NCI-H446 treated with DMSO at 0.1 percent for 48 hours (cell line): ENCODE results near the gene WDSUB1.

Experiments
- DNase-seq: peaks from one replicate; lab custom pipeline; 2025; lab: John Stamatoyannopoulos, UW

The WDSUB1 gene

GRCh38 chr2:159265171-159265576 is 21.3 kb downstream of the WDSUB1 start:
- DNase-seq = no peak

DNA sequence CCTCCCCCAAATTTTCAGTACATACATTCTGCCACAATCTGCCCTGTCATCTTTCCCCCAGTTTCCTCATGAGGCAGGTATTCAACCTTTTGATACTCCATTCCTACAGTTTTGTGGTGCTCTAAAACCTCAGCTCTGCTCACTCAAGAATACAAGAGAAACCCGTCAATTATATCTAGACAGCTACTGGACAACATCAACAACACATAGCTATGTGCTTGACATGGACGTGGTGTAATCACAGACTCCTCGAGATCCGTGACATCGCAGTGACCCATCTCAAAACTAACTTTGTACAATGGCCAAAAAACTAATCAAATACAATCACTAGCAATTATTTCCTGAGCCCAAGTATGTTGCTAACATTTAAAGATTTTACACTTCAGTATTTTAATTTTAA is 23.6 kb downstream of the WDSUB1 start:
- no peak for DNase-seq

DNA sequence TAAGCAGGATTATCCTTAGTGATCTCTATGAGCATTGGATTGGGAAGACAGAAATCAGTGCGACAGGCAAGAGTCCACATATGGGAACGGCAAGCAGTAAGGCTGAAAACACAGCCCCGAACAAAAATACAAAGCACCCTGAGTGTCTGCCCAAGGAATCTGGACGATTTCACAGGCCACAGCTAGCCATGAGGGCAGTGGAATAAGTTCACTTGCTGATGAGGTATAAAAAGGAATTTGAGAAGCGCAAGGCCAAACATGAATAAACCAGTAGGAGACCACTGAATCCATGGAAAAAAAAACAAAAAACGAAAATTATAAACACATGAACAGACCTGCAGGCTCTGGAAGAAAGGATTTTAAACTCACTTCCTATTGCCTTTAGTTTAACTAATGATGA is 24.3 kb downstream of the WDSUB1 start:
- DNase-seq = no peak

DNA sequence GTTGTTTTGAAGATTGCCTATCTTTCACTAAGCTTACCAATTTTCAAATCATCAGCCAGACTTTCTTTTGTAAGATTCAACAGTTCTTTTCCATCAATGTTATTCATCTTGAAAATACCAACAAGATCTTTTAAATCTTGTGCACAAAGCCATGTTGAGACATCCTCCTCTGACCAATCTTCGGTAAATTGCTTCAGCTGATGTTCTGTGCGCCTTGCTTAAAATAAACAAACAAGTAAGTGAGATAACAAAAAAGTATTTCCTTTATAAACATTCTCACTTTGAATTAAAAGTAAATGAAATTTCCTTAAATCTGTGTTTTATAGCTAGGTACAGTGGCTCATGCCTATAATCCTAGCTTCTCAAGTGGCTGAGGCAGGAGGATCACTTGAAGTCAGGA is 30.3 kb downstream of the WDSUB1 start:
- no peak for DNase-seq

DNA sequence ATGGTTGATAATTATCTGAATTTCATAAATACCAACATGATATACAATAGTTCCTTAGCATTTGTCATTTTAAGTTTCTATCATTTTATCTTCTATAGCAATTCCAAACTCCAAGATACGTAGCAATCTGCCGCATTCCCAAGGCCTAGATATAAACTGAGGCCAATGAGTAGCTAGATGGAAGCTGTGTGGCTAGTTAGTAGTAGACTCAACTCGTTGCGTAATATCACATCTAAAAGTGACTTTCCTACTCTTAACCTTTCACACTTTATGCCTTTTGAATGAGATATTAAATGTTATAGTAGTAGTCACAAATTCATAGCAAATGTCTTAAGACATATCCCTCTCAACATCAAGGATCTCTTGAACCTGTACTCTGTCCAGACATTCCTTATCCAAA is 33.6 kb downstream of the WDSUB1 start:
- DNase-seq = no peak

- DNase-seq = no peak
Observed at GRCh38 chr2:159251296-159252173, 35.0 kb downstream of the WDSUB1 start.

DNA sequence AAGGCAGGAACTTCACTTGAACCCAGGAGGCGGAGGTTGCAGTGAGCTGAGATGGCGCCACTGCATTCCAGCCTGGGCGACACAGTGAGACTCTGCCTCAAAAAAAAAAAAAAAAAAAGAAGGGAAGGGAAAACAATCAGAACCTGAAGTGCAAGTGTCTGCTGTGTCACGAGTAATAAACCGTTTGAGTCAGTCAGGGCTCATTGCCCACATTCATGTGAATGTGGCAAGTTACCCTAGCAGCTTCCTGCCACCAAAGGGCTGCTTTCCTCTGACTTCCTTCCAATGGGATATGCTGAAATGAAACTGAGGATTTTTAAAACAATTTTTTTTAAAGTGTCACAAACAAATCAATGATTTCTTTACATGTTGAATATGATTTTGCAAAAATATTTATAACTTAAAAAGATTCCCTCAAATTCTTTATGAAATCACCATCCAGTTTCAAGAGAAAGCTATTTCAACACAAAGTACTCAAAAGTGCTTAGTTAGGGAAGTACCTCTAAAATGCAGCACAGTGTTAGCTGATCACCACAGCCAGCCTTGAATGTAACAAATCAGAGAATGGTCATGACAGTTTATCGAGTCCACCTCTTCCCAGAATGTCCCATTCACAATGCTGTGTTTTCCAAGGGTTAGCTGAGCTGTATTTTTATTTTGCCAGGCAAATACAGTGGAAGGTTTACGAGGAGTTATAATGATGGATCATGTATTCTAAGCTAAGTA is 36.4 kb downstream of the WDSUB1 start:
- no peak for DNase-seq

DNA sequence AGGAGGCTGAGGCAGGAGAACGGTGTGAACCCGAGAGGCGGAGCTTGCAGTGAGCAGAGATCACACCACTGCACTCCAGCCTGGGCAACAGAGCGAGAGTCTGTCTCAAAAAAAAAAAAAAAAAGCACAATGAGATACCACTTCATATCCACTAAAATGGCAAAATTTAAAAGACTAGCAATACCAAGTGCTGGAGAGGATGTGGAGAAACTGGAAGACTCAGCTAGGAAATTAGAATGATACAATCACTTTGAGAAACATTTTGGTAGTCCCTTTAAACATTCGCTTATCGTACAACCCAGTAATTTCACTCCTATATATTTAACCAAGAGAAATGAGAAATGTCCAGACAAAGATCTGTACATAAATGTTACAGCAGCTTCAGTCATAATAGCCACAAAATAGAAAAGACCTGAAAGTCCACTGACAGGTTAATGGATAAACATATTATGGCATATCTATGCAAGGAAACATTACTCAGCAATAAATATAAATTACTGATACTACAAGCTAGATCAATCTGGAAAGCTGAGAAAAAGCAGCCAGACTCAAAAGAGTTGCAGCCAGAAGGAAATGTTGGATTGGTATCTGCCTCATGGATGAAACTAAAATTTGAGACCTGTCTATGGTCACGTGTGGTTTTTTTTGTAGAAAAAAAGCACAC is 40.0 kb downstream of the WDSUB1 start:
- DNase-seq = no peak

- DNase-seq = no peak
Observed at GRCh38 chr2:159243529-159243928, 43.0 kb downstream of the WDSUB1 start.

- no peak for DNase-seq
Observed at GRCh38 chr2:159234868-159235267, 51.6 kb downstream of the WDSUB1 start.

- DNase-seq = no peak
Observed at GRCh38 chr2:159232456-159233170, 53.9 kb downstream of the WDSUB1 start.

DNA sequence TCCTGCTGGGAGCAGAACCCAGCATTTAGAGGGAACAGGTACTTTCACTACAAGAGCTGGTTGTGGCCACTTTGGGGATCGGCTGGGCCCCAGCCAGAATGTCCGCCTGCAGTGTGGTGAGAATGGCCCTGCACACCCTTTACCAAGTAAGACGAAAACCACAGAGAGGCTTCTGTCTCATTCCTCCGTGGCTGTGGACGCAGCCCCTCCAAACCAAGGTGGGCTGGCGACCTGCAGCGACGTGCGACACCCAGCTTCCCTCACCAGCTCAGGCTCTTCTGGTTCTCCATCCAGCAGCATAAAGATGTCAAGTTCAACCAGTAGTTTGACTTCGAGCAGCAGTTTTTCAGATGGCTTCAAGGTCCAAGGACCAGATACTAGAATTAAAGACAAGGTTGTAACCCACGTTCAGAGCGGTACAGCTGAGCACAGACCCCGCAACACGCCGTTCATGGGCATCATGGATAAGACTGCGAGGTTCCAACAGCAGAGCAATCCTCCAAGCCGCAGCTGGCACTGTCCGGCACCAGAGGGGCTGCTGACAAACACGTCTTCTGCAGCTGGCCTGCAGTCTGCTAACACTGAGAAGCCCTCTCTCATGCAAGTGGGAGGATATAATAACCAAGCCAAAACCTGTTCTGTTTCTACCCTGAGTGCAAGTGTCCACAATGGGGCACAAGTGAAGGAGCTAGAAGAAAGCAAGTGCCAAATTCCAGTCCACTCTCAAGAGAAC is 56.2 kb downstream of the WDSUB1 start:
- DNase-seq = no peak

DNA sequence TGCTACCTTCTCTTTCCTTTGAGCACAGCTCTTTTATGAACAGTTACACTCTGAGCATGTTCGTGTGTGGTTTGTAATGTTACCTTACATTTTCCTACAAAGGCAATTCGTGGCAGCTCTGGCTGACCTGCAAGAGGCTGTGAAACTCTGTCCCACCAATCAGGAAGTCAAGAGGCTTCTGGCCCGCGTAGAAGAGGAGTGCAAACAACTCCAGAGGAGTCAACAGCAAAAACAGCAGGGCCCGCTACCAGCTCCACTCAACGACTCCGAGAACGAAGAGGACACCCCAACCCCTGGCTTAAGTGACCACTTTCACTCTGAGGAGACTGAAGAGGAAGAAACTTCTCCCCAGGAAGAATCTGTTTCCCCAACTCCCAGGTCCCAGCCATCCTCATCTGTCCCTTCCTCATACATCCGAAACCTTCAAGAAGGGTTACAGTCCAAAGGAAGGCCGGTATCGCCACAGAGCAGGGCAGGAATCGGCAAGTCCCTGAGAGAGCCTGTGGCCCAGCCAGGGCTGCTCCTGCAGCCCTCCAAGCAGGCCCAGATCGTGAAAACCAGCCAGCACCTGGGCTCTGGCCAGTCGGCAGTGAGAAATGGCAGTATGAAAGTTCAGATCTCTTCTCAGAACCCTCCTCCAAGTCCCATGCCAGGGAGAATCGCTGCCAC is 56.9 kb downstream of the WDSUB1 start:
- no peak for DNase-seq

DNA sequence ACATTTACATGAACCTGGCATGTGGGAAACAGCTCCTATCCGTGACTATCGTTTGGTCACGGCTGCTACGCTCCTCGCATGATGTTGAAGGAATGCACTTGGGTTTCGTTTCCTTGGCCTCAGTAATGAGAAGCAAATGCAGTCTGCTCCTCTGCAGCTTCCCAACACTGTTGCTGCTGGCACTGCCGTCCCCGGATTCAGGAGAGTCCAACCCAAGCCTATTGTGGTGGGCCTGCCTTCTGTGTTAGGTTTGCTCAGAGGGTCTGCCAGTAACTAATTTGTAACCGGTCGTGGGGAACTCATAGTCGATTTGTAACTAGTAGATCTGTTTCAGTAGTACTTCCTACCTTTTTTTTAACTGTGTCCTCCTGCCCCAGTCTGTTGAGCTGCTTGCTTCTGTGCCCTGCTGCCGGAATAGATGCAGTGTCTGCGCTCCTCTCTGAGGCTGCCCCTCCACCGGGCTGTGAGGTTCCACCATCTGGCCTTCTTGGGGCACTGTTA is 58.4 kb downstream of the WDSUB1 start:
- no peak for DNase-seq

- no peak for DNase-seq
Observed at GRCh38 chr2:159227467-159227866, 59.0 kb downstream of the WDSUB1 start.

- no peak for DNase-seq
Observed at GRCh38 chr2:159226608-159227385, 59.7 kb downstream of the WDSUB1 start.

GRCh38 chr2:159226059-159226461 is 60.4 kb downstream of the WDSUB1 start:
- no peak for DNase-seq

- no peak for DNase-seq
Observed at GRCh38 chr2:159225025-159226016, 61.2 kb downstream of the WDSUB1 start.
